NCI-H146 (cell line): Measurements from ENCODE around the gene FAM117B.
A peak's percentile ranks its signal among the peaks of the same experiment; 100 is the strongest.
"Not testable (repeated sequence)": the region's sequence is repeated elsewhere in the genome, so short reads cannot be mapped to it uniquely, and the experiment has no call there.

Experiments
- DNase-seq: peaks from one replicate; lab custom pipeline; 2025; lab: John Stamatoyannopoulos, UW

The FAM117B gene

GRCh38 chr2:202703091-202703490 is 68.3 kb downstream of the FAM117B start:
- no peak for DNase-seq

DNA sequence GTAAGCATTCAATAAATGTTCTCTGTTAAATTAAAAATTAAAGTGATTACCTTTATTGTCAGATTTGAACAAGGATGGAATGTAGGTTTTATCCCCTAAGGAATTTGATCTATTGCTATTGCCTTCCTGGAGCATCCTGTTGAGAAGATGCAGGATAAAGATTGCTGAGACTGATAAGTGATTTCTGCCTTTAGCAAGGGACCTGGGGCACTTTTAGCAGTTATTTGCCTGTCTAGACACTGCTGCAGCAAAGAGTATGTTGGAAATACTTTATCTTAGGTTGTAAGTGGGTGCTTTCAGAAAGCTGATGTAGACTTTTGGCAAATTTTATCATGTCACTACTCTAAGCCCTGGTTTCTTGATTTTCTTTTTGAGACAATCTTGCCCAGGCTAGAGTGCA is 69.5 kb downstream of the FAM117B start:
- no peak for DNase-seq

GRCh38 chr2:202705446-202706020 is 70.8 kb downstream of the FAM117B start:
- DNase-seq = peak; percentile 3

- DNase-seq = not testable (repeated sequence)
Measured at GRCh38 chr2:202714971-202715935, 80.5 kb downstream of the FAM117B start.

DNA sequence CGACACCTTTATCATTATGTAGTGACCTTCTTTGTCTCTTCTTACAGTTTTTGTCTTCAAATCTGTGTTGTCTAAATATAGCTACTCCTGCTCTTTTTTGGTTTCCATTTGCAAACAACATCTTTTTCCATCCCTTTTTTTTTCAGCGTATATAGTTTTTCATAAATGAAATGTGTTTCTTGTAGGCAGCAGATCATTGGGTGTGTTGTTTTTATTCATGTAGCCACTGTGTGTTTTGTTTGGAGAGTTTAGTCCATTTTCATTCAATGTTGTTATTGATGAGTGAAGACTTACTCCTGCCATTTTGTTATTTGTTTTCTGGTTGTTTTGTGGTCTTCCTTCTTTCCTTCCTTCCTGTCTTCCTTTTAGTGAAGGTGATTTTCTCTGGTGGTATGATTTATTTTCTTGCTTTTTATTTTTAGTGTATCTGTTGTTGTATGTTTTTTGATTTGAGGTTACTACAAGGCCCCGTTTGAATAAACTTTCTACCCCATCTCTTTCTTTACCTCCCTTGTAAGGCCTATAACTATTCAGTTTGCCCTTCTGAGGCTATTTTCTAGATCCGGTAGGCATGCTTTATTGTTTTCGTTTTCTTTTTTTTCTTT is 81.4 kb downstream of the FAM117B start:
- DNase-seq = no peak

GRCh38 chr2:202716953-202717597 is 82.3 kb downstream of the FAM117B start:
- no peak for DNase-seq

DNA sequence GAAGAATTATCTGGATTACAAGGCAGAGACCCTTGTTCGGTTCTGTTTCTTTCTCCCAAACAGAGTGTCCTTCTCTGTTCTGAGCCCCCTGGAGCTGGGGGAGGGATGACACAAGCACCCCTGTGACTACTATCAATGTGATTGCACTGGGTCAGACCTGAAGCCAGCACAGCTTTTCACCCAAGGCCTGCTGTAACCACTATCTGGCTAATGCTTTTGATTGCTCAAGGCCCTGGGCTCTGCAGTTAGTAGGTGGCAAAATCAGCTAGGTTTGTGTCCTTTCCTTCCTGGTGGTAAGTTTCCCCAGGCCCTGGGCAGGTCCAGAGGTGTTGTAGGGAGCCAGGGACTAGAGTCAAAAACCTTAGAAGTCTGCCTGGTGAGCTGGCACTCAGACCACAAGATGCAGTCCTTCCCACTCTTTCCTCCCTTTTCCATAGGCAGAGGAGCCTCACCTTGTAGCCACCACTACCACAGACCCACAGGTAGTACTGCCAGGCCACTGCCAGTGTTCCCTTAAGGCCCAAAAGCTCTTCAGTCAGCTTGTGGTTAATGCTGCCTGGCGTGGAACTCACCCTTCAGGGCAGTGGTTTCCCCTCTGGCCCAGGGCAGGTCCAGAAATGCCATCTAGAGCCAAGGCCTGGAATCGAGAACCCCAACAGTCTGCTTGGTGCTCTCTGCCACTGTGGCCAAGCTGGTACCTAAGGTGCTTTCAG is 83.0 kb downstream of the FAM117B start:
- DNase-seq = no peak

DNA sequence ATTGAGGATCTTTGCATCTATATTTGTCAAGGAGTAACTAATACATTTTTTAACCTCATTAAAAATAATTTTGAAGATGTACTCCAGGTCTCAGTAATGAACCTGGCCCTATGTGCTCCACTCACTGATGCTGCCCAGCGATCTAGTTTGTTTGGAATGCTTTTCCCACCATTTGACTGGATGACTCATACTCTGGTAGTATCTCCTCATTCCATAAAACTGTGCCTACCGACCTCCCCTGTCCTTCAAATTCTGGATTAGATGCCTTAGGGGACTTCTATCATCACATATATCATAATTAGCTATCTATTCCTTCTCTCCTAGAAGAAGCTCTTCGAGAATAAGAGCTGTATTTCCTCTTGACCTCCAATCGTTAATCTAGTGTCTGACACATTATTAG is 83.8 kb downstream of the FAM117B start:
- DNase-seq = no peak

GRCh38 chr2:202720226-202720625 is 85.5 kb downstream of the FAM117B start:
- no peak for DNase-seq

DNA sequence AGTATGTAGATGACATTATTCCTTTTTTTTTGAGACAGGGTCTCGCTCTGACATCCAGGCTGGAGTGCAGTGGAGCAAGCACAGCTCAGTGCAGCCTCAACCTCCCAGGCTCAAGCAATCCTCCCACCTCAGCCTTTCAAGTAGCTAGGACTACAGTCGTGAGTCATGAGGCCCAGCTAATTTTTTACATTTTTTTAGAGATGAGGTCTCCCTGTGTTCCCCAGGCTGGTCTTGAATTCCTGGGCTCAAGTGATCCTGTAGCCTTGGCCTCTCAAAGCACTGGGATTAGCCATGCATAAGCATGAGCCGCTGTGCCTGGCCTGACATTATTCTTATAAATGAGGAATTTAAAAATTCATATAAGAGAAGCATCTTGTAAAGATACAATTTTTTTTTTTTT is 86.9 kb downstream of the FAM117B start:
- DNase-seq = no peak

DNA sequence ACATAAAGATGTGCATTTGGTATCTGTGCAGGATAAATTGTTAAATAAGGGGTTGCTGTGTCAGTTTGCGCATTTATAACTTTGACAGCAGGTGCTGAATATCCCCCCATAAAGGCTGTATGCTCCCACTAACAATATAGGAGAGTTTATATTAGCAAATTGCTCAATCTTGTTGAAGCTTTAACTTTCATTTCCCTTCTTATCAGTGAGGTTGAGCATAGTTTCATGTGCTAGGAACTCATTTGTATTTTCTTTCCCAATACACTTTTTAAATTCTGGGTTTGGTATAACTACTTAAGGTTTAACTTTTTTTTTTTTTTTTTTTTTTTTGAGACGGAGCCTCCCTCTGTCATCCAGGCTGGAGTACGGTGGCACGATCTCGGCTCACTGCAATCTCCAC is 89.0 kb downstream of the FAM117B start:
- no peak for DNase-seq

DNA sequence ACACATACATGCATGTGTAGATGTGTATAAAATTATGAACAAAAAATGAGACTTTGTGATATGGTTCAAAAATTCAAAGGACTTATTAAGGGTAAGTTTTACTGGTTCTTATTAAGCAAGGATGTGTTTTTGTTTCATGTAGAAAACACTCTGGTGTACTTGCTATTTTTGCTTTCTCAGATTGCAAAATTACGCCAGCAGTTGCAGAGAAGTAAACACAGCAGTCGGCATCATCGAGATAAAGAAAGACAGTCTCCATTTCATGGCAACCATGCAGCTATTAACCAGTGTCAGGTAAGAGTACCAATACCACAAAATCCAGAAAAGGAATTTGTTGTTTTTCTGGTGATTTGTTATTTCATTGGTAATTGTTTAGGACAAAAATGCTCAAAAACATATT is 91.3 kb downstream of the FAM117B start:
- DNase-seq = no peak

- no peak for DNase-seq
Measured at GRCh38 chr2:202736826-202737225, 102.1 kb downstream of the FAM117B start.

- DNase-seq = no peak
Measured at GRCh38 chr2:202743613-202744012, 108.8 kb downstream of the FAM117B start.

DNA sequence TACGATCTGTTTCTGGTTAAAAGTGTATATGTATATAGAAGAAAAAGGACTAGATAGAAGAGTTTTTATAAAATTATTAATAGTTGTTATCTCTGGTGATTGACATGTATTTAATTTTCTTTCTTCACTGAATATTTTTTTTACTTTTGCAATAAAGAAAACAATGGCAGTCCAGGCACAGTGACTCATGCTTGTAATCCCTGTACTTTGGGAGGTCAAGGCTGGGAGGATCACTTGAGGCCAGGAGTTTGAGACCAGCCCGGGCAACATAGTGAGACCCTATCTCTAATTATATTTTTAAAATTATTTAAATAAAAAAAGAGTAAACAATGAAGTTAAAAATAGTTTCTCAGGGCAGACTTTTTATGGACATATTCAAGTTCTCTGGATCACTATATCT is 114.7 kb downstream of the FAM117B start:
- DNase-seq = no peak

GRCh38 chr2:202750763-202751427 is 116.1 kb downstream of the FAM117B start:
- DNase-seq = no peak

GRCh38 chr2:202752071-202752470 is 117.3 kb downstream of the FAM117B start:
- no peak for DNase-seq

DNA sequence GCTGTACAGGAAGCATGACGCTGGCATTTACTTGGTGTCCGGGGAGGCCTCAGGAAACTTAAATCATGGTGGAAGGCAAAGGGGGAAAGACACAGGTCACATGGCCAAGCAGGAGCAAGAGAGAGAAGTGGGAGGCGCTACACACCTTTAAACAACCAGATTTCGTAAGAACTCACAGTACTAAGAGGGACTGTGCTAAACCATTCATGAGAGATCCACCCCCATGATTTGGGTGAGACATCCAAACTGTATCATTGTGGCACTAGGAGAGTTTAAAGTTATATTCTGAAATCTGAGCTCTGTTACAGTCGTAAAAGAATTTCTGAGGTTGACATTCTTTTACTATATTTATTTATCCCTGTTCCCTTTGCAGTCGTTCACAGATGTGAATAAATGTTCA is 120.2 kb downstream of the FAM117B start:
- DNase-seq = no peak

- no peak for DNase-seq
Measured at GRCh38 chr2:202756598-202756997, 121.8 kb downstream of the FAM117B start.

DNA sequence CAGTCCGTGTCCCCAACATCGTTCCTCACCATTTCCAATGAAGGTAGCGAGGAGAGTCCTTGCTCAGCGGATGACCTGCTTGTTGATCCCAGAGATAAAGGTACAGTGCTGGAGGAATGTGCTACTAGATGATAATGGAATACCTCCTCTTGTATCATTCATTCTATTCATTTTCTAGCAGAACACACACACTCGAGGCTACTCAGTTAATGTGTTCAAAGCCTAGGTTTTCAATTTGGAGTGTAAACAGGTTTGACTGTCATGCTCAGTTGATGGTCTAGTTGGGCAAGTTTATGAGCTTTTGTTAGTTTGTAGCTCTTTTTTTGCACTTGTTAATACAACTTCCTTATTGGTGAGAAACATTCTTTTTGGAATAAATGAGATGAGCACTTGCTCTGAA is 122.6 kb downstream of the FAM117B start:
- DNase-seq = no peak

GRCh38 chr2:202758128-202758527 is 123.4 kb downstream of the FAM117B start:
- no peak for DNase-seq
